Erythroblast (primary cell): ENCODE data around the gene TEAD1.

Experiments used
- GATA1 ChIP-seq: IDR thresholded peaks from 2 replicates; pipeline ENCODE4 v1.6.1; 2011; ENCODE audit warnings: low read depth, mild to moderate bottlenecking, control low read depth, low read length, moderate library complexity
- POLR2A ChIP-seq: IDR thresholded peaks from 2 replicates; pipeline ENCODE4 v1.6.1; 2011; ENCODE audit warnings: mild to moderate bottlenecking, low read length

GRCh38 chr11:12693479-12694182, 19.4 kb downstream of the TEAD1 start:
- TF ChIP-seq POLR2A (no peak), GATA1 (no peak)
